AG04450 (cell line): ENCODE measurements around the gene SLC35G1. TPM values are rescaled to one million over a fixed set of nuclear protein-coding genes. Genes with fewer than 3 reads are reported as not detected.

ENCODE experiments used
- CTCF ChIA-PET: fragments of 300-600, 350-600 bp; formaldehyde crosslinking; extraction: SDS; loops from one replicate; lab custom pipeline; 2022; ENCODE audit warnings: antibody characterized with exemption, inconsistent platforms; lab: Charles Lee
- POLR2A ChIA-PET: fragments of 350-600 bp; formaldehyde crosslinking; extraction: SDS; loops from one replicate; lab custom pipeline; 2021; ENCODE audit warnings: antibody characterized with exemption, inconsistent platforms; lab: Yijun Ruan, JAX
- DNase-seq: peaks from one replicate; pipeline ENCODE4 v3.0.0-alpha.2; 2011; ENCODE audit warnings: low read depth, low spot score
- H3K27ac ChIP-seq: one replicate; pipeline ENCODE4 v1.5.1; 2012; ENCODE audit warnings: low read depth, low read length, control low read depth
- H3K27me3 ChIP-seq: one replicate; pipeline ENCODE4 v1.6.0; 2012; ENCODE audit warnings: low read length; ENCODE audit not compliant: control insufficient read depth, insufficient read depth
- H3K4me3 ChIP-seq: 2 replicates; pipeline ENCODE4 v1.5.1; 2011; ENCODE audit warnings: mild to moderate bottlenecking, low read depth, low read length, control low read depth
- H3K9me3 ChIP-seq: 2 replicates; pipeline ENCODE4 v1.5.1; 2012; ENCODE audit warnings: low read length; ENCODE audit not compliant: control insufficient read depth, insufficient read depth
- CTCF ChIP-seq: IDR thresholded peaks from 2 replicates; pipeline ENCODE4 v1.5.1; 2011; ENCODE audit warnings: low read depth, low read length, control low read depth, inconsistent platforms
- polyA plus RNA-seq: library from polyadenylated mRNA; depleted of rRNA; stranded (reverse); fragments of >200 nt; gene quantifications from 2 replicates; pipeline ENCODE4 v1.2.3, GENCODE V29; 2011; rRNA removed

SLC35G1 gene
- polyA plus RNA-seq, 1 experiment = 7.0 TPM

GRCh38 chr10:93947524-93947923 lies 53.7 kb downstream of the SLC35G1 start:
- no peak for DNase-seq
- H3K27ac ChIP-seq = peak overlapping the region; percentile 23
- CTCF ChIA-PET = interaction anchor here (0.9 to 1.9 kb wide), 2 partner anchors 30 to 373 kb away, joined by 3 to 11 read pairs; no protein-coding TSS in a partner anchor
- H3K27me3 ChIP-seq = no peaks in the 10 kb centered on the region
- H3K9me3 ChIP-seq = no peaks in the 10 kb centered on the region
- POLR2A ChIA-PET = no interaction called here
- H3K4me3 ChIP-seq = no peak overlapping the region
- TF ChIP-seq CTCF = no peak

- H3K4me3 ChIP-seq = no peak overlapping the region
- POLR2A ChIA-PET = no interaction called here
- no peak for DNase-seq
- no peak for TF ChIP-seq CTCF
- CTCF ChIA-PET = no interaction called here
- no peaks in the 10 kb centered on the region for H3K9me3 ChIP-seq
- no peaks in the 10 kb centered on the region for H3K27me3 ChIP-seq
- no peak overlapping the region for H3K27ac ChIP-seq
Observed at GRCh38 chr10:93951905-93952304, 58.1 kb downstream of the SLC35G1 start.

Other genes starting within 250 kb of the SLC35G1 start
- gene FRA10AC1, start 191.4 kb upstream of the SLC35G1 start, polyA plus RNA-seq = 7.0 and 12.1 TPM in 2 replicates
- gene LGI1, start 136.0 kb upstream of the SLC35G1 start, polyA plus RNA-seq = not detected in 2 replicates
- 2.0 and 2.2 TPM in 2 replicates for gene PLCE1, start 100.0 kb downstream of the SLC35G1 start, polyA plus RNA-seq